Fibroblast of upper back skin (primary cell): ENCODE measurements around the gene RBFOX2.

Source experiments
- DNase-seq: peaks from one replicate; pipeline ENCODE4 v3.0.0-alpha.2; 2013

Gene RBFOX2

DNA sequence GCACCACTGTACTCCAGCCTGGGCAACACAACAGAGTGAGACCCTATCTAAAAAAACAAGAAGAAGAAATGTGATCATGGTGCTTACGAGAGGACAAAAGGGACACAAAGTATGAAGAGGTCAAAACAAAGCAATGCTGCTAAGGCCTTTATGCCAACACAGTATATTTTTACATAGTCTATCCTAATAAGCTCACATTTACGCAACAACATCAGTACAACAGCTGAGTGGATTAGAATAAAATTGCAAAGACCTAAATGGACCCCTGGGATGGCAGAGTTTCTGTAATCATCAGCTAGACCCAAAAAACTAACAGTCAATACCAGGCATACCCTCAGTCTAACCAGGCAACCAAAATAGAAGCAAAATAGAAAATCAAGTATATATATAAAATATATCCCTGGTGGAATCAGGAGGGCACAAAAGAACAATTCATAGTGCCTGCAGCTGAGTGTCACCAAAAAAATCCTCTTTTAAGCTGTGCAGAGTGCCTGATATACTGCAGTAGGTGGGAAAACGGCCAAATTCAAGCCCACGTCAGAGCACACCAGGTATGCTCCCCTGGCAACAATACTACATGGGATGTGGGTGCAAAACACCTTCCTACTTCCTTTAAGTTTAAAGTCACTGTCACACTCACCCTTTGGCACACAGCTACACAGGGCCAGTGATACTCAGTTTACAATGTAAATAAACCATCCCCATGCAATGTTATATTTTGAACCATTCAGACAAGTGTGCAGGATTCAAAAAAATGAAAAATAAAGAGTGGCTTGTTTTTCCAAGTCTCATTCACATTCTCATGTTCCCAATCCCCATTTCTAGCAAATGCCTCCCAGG lies 57.8 kb downstream of the RBFOX2 start:
- DNase-seq: no peak

DNA sequence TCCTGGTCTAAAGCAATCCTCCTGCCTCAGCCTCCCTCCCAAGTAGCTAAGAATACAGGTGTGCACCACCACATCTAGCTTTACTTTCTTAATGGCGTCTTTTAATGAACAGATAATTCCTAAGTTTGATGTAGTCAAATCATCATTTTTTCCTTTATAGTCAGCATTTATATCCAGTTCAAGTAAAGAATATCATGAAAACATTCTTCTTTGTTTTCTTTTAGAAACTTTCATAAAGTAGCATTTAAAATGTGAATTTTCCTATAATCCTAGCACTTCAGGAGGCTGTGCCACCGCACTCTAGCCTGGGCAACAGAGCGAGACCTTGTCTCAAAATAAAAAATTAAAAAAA lies 61.6 kb downstream of the RBFOX2 start:
- no peak for DNase-seq

DNA sequence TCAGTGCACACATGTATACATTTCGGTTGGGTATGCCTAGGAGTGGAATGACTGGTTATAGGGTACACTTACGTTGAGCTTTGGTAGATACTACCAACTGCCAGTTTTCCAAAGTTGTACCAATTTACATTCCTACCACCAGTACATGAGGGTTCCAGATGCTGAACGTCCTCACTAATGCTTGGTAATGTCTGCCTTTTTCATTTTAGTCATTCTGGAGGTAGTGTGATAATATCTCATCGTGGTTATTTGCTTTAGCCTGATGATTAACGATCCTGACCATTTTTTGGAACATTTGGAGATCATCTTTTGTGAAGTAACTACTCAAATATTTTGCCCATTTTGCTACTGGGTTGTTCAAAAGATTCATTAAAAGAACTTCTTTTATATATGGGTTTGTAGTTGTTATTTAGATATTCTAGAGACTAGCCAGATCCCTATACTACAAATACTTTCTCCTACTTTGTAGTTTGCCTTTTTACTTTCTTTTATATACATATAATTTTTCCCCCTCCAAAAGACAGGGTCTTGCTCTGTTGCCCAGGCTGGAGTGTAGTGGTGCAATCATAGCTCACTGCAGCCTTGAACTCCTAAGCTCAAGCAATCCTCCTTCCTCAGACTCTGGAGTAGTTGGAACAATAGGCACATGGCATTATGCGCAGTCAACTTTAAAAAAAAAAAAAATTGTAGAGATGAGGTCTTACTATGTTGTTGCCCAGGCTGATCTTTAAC lies 62.1 kb downstream of the RBFOX2 start:
- DNase-seq: peak; percentile 84

DNA sequence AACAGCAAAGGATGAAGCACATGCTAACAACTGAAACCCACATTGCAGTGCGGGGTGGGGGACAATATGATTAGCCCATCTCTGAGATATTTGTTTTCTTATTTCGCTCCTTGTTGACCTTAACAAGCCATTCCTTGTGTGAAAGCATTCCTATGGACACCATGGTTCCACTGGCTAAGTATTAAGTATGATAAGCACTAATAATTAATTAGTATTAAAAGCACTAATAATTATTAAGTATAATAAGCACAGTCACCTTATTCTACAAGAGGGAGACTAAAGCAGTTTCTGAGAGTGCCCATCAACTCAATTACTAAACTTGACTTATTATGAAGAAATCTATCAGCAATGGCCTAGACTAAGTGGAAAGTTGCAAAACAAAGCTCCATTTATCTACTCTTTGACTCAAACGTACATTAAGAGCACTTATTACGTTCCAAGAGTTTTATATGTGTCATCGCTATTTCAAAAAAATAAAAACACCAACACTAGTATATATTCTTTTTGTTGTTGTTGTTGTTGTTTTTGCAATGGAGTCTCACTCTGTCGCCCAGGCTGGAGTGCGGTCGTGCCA lies 65.3 kb downstream of the RBFOX2 start:
- DNase-seq: no peak

DNA sequence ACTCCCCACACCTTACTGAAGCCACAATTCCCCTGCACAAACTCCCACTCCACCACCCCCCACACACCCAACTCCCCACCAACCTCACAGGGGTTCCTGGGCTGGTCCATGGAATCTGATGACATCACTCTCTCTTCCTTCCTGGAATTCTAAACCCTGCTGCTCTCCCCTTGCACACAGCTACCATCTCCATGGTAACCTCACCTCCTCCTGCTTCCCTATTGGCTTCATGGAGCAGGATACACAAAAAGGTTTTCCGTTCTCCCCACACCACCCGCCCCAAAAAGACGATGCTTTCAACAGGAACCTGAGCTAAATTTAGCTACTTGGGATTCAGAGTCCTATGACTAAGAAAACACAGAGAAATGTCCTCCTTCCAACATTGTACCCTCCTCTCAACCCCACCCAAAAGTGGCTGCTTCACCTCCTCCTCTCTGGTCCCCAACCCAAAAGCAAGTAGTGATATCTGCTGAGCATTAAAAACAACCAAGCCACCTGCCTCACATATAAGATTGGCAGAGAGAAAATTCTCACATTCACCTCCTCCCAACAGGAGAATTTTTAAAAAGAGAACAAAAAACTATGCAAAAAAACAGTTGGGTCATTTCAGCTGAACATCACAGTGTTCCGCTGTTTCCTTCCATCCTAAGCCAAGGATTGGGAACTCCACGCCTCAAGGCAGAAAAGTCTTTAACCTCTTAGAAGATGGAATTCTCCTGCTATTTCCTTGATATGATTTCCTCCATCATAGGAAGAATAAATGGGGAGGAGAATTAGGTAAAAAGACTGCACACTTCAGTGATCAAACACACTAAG lies 66.9 kb downstream of the RBFOX2 start:
- peak; percentile 95 for DNase-seq

DNA sequence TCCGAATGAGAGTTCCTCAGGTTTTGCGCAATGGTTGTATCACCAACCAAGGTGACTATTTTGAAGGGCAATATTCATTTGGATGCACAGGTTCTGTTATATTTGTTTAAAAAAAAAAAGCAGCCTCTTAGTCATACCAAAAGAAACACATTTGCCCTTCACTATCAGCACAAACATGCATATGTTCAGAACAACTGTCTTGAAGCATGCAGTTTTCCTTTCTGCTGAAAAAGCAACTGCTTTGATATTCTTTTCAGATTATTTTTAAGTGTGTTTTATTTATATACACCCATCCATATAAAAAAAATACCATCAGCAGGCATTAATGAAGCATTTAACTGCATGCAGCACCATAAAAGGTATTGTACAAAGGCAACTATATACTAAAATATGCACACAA lies 67.8 kb downstream of the RBFOX2 start:
- DNase-seq: no peak

DNA sequence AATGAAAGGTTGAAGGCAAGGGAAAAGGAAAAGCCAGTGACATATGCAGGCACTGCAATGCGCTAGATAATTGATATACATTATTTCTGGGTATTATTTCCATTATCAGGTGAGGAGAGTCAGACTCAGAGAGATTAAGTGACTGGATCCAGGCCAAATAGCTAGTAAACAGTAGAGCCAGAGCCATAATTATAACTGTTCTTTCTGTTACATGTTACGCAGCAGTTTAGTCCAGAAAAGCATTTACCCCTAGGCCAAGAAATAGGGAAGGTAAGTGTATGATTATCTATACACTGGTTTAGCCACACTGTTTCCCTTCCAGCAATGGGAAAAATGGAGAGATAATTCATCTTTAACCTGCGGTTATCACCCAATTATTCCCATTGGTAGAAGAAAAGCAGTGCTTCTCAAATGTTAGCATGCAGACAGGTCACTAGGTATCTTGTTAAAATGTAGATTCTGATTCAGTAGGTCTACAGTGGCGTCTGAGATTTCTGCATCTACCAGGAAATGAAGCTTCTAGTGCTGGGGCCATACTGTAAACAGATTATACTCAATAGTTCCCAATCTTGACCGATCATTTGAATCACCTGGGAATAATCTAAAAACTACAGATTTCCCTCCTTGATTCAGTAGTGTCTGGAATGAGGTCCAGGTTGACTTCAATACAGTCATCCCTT lies 69.4 kb downstream of the RBFOX2 start:
- no peak for DNase-seq

DNA sequence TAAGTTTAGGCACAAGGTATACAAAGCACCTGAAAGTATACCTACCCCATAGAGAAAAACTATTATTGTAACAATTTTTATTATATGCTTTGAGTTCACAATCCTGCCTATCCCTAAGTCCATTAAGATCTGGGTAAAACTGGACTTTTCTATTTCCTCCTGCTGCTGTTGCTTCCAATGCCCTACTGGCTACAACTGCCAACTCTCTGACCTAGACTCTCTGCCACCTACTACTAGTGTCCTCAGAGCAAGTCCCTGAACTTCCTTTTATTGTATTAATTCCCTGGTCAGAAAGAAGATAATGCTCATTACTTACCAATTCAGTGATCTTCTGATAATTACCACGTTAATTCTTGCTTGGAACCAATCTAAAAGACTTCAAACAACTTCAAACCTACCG lies 70.3 kb downstream of the RBFOX2 start:
- DNase-seq: no peak

DNA sequence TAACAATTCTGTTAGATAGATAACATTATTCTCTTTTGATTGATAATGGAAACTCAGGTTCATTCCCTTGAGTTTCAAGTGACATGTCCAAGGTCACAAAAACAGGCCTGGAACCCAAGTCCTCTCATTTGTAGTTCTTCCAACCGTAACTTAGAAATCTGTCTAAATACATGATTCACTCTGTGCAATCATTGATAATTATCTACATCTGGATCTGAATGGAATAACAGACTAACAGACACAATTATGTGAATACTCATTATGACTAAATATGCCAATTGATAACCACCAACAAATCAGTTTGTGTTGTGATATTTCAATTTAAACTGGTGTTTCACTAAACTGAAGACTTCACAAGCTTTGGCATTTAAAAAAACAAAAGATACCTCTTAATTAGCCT lies 71.0 kb downstream of the RBFOX2 start:
- DNase-seq: no peak

DNA sequence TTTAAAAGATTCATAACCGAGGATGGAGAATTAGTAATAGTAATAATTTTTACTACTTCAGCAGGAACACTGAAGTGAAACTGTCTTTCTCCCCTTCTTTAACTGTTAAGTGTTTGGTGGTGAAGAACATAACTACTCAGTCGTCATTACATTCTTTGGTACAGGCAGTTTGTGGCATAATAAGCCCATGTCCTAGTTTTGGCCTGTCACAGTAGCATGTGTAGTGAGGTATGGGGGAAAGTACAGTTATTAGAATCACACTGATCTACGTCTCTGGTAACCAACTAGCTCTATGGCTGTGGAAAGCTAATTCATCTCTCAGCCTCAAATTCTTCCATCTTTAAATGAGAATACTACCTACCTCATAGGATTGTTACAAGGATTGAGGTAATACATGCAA lies 71.8 kb downstream of the RBFOX2 start:
- DNase-seq: no peak

DNA sequence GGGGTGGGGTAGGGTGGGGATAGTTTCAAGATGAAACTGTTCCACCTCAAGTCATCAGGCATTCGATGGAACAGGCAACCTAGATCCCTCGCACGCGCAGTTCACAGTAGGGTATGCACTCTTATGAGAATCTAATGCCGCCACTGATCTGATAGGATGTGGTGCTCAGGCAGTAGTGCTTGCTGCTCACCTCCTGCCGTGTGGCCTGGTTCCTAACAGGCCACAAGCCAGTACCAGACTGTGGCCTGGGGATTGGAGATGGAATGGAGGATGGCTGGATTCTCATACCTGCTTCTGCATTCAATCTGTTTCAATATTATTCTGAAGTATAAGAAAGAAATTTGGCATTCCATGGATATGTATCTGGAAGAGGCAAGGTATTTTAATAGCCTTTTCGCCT lies 73.1 kb downstream of the RBFOX2 start:
- DNase-seq: no peak

DNA sequence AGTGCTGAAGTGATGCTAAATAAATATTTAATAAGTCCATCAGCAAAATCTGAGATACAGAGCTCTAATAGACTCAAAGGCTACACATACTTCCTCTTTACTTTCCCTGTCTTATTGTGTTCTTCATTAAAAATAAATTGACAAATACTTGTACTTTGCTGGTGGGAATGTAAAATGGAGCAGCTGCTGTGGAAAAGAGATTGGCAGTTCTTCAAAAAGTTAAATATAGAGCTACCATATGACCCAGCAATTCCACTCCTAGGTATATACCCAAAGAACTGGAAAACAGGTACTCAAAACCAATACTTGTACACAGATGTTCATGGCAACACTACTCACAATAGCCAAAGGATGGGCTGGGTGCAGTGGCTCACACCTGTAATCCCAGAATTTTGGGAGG lies 76.0 kb downstream of the RBFOX2 start:
- no peak for DNase-seq

DNA sequence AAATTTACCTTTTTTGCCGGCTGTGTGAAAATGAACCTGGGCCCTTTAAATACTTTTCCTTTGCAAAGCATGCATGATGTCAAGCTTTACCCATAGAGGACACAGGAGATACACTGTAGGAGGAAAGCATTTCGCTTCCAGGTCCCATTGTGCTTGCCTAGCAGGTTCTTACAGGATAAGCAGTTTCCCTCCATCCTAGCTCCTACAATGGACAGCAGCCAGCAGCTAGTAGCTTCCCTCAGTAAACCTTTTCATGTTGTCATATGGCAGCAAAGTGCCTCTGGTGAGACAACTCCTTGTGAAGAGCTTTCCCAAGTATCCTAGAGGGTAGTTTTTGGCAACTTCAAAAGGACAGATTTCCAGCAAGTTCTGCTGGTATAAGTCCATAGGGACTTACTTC lies 78.4 kb downstream of the RBFOX2 start:
- DNase-seq: no peak

DNA sequence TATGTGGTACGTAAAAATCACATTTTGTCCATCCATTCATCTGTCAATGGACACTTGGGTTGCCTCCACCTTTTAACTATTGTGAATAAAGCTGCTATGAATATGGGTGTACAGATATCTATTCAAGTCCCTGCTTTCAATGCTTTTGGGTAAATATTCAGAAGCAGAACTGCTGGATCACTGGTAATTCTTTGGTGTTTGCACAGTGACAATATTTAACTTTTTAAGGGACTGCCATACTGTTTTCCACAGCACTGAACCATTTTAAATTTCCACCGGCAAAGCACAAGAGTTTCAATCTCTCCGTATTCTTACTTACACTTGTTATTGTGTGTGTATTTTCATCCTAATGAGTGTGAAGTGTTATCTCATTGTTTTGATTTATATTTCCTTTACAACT lies 79.4 kb downstream of the RBFOX2 start:
- DNase-seq: no peak

DNA sequence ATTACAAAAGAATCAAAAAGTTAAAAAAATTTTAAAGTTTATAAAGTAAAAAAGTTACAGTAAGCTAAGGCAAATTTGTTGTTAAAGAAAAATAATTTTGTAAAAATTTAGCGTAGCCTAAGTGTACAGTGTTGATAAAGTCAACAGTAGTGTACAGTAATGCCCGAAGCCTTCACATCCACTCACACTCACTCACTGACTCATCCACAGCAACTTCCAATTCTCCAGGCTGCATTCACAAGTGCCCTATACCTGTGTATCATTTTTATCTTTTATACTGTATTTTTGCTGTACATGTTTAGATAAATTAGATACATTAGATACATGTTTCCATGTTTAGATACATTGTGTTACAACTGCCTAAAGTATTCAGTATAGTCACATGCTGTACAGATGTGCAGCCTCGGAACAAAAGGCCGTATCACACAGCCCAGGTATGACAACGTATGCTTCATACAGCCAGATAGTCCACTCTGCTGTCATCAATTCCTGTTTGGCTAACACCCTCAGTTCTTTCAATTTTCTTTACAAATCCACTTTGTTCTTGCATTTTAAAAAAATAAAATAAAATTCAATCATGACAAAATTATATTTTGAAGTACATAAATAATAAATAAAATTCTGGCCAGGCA lies 80.7 kb downstream of the RBFOX2 start:
- DNase-seq: no peak

DNA sequence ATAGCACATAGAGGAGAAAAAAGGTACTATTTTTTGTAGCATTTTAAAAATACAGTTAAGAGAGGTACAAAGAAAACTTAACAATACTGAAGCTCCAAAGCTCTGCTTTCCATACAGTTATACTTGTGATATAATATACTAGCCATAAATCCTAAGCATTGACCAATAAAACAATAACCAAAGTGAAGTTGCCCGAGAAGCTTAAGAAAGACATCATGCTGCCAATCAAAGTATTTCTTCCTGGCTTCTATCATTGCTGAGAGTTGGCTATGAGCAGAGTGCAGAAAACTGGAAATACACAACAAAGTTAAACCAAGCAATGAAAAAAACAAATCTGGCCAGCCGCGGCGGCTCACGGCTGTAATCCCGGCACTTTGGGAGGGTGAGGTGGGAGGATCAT lies 84.2 kb downstream of the RBFOX2 start:
- no peak for DNase-seq

DNA sequence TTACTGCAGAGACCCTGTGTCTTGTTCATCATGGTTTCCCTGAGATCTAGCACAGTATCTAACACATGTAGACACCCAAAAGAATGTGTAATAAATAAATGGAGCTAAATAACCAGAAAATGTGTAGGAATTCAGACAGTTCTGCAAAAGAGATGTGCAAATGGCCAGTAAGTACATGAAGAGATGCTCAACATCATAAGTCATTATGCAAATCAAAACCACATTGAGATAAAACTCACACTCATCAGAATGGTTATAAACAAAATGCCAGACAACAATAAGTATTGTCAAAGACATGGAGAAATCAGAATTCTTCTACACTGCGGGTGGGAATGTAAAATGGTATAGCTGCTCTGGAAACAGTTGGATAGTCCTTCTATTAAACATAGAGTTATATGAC lies 88.5 kb downstream of the RBFOX2 start:
- no peak for DNase-seq

DNA sequence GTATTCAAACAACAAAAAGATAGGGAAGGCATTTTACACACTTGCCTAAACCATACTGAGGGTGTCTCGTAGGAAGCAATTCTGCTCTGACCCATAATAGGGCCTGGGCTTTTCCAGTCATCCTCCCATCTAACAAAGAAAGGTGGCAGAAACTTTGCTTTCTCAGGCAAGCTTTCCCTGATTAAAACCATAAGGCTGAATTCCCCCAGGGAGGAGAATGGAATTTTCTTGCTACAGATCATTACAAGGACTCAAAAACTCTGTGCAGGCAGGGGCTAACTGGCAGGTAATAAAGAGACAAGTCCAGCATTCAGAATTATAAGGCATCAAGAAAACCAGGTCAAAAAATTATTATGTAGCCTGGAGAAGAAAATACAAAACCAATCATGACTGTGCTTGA lies 90.4 kb downstream of the RBFOX2 start:
- peak; percentile 84 for DNase-seq

DNA sequence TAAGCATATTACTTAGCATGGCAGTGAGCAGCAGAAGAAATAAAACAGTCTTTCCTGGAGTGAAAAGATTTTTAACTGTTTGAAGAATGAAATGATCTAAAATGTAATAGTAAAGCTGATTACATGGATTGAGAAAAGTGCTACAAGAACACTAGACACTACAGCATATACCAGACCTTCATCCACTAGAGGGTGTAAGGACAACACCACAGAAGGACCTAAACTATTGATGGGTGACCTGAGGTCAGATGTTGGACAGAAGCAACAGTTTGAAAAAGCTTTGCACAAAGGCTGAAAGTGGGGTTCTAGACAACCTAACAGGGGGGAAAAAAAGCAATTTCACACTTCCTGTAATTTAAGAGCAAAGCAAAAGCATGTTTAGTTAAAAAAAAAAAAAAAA lies 97.7 kb downstream of the RBFOX2 start:
- DNase-seq: peak; percentile 79

DNA sequence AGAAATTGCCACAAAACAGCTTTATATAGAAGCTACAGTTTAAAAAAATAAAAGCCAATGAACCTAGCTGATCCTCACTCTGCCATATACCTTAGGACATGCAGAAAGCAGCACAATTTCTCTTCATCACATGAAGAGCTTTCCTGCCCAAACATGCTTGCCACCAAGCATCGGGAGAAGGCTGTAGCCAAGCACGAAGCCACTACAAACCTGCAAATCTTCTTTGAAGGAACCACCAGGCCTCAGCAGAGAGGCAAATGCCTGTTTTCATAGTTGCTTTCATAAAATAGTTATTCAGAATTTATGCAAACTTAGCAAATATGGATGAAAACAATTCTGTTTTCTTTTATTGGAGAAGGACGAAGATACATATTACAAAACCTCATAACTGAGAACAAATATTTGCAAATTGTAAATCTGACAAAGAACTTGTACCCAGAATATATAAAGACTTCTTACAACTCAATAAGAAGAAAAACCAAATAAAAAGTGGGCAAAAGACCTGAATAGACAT lies 100.3 kb downstream of the RBFOX2 start:
- DNase-seq: no peak

DNA sequence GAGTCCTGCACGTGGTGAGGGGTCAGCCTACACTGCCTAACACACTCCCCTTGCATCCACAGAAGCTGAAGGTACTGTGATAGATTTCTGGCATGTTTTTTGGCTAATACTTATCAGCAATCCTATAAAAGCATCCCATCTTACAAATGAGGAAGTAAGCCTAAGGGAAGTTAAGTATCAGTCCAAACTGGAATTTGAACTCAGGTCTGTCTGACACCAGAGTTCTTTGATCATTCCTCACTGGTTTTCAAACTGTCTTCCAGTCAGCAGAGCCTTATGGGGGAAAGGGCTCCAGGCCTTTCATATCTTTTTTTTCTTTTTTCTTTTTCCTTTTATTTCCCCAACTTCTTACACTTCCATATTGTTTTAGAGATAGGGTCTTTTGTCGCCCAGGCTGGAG lies 105.6 kb downstream of the RBFOX2 start:
- no peak for DNase-seq

DNA sequence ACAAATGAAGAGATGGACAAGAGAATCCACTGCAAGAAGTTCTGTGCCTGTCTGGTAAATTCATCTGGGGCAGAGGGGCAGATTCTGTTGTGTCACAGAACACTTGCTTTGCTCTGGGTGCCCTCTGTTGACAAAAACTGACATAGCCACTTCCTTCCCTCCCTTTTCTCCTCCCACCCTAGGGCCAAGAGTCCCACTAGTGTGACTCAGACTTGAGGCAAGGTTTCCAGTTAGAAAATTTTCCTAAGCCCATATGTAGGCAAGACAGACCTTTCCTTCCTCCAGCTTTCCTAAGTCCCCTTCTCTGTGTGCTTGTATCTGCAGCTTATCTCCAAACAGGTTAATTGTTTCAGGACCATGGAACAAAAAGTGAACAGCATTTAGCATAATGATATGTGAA lies 106.8 kb downstream of the RBFOX2 start:
- DNase-seq: peak; percentile 92
